HG03039 (cell line): Measurements from ENCODE around the gene ZNF492.
"Not testable (repeated sequence)": the region's sequence is repeated elsewhere in the genome, so short reads cannot be mapped to it uniquely, and the experiment has no call there.

Source experiments
- ATAC-seq: cut with Tn5 transposase; IDR thresholded peaks from one replicate; pipeline ENCODE4 v1.9.1; 2021; ENCODE audit warnings: mild to moderate bottlenecking, moderate library complexity; ENCODE audit not compliant: unreplicated experiment

ZNF492 gene

GRCh38 chr19:22617181-22617580 lies 16.9 kb upstream of the ZNF492 start:
- ATAC-seq = not testable (repeated sequence)

GRCh38 chr19:22617614-22618320 lies 16.4 kb upstream of the ZNF492 start:
- ATAC-seq = no peak

- ATAC-seq = no peak
Observed at GRCh38 chr19:22619371-22619770, 14.8 kb upstream of the ZNF492 start.

GRCh38 chr19:22619932-22620331 lies 14.2 kb upstream of the ZNF492 start:
- ATAC-seq = no peak

- no peak for ATAC-seq
Observed at GRCh38 chr19:22620401-22620800, 13.7 kb upstream of the ZNF492 start.

GRCh38 chr19:22620912-22621311 lies 13.2 kb upstream of the ZNF492 start:
- ATAC-seq = no peak

- no peak for ATAC-seq
Observed at GRCh38 chr19:22622020-22622419, 12.1 kb upstream of the ZNF492 start.

- no peak for ATAC-seq
Observed at GRCh38 chr19:22622901-22623840, 11.0 kb upstream of the ZNF492 start.

GRCh38 chr19:22623841-22624221 lies 10.3 kb upstream of the ZNF492 start:
- no peak for ATAC-seq

GRCh38 chr19:22625266-22626035 lies 8.7 kb upstream of the ZNF492 start:
- ATAC-seq = no peak

GRCh38 chr19:22627526-22627925 lies 6.6 kb upstream of the ZNF492 start:
- ATAC-seq = no peak

GRCh38 chr19:22628401-22628800 lies 5.7 kb upstream of the ZNF492 start:
- no peak for ATAC-seq

GRCh38 chr19:22634450-22634827 lies 315 bp downstream of the ZNF492 start:
- ATAC-seq = no peak

- not testable (repeated sequence) for ATAC-seq
Observed at GRCh38 chr19:22685493-22685892, 51.4 kb downstream of the ZNF492 start.

- not testable (repeated sequence) for ATAC-seq
Observed at GRCh38 chr19:22702661-22703060, 68.5 kb downstream of the ZNF492 start.

- not testable (repeated sequence) for ATAC-seq
Observed at GRCh38 chr19:22703096-22703495, 69.0 kb downstream of the ZNF492 start.

GRCh38 chr19:22708983-22709382 lies 74.9 kb downstream of the ZNF492 start:
- ATAC-seq = no peak
